SH-SY5Y (cell line): ENCODE results near the gene KCNQ4.

Experiments
- GATA2 ChIP-seq: IDR thresholded peaks from 2 replicates; pipeline ENCODE4 v1.6.1; 2011; ENCODE audit warnings: mild to moderate bottlenecking, low read depth, low read length
- GATA3 ChIP-seq: IDR thresholded peaks from 2 replicates; pipeline ENCODE4 v1.6.1; 2011; ENCODE audit warnings: low read depth, mild to moderate bottlenecking, low read length, moderate library complexity

DNA sequence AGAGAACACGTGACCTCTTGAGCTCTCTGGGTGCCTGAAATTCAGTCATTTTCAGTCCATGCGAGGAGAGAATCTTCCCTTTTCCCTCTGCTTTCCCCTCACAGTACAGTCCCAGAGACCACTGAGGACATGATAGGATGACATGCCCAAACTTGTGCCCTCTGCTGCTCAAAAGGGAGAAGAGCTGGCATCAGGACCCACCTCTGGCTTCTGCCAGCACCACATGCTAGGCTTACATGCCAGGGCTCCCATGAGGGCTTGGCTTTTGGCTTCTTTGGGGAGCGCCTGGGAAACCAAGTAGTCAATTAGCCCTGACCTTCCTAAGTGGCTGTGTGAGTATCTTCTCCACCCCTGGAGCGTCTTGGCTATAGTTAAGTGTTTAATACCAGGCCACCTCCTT lies 13.8 kb upstream of the KCNQ4 start:
- no peak for TF ChIP-seq GATA2
- TF ChIP-seq GATA3, result no peak
